NCI-H1694 treated with DMSO at 0.1 percent for 48 hours (cell line): ENCODE results near the gene XYLT2.
"Not testable (repeated sequence)": the region's sequence is repeated elsewhere in the genome, so short reads cannot be mapped to it uniquely, and the experiment has no call there.

Source experiments
- DNase-seq: peaks from one replicate; lab custom pipeline; 2025; lab: John Stamatoyannopoulos, UW

Gene XYLT2

DNA sequence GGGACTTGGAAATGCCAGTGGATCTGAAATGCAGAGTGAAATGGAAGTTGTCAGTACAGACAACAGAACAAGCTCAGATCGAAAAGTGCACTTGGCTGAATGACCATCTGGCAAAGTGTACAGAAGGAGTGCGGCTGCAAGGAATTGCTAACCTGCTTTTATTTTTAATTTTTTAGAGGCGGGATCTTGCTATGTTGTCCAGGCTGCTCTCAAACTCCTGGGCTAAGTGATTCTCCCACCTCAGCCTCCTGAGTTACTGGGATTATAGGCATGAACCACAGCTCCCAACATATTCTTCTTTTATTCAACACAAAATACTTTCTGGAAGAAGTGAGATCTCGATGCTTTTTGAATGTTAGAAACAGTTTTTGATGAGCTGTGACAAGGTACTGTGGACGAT, 47.8 kb downstream of the XYLT2 start:
- no peak for DNase-seq

DNA sequence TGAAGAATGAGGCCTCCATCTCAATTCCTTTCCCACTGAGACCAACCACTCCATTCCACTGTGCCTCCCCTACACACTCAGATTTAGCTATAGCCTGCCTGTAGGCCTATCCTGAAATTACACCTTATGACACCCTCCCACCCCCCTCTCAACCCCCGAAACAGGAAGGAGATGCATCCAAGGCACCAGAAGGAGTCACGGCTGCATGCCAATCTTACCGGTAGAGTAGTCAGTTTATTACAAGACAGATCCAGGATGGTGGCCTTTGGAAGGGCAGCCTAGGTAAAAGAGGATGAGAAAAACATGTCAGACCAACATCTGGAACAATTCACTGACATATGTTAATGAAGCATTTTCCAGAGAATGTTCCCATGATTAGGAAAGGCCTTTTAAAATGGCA, 48.8 kb downstream of the XYLT2 start:
- no peak for DNase-seq

DNA sequence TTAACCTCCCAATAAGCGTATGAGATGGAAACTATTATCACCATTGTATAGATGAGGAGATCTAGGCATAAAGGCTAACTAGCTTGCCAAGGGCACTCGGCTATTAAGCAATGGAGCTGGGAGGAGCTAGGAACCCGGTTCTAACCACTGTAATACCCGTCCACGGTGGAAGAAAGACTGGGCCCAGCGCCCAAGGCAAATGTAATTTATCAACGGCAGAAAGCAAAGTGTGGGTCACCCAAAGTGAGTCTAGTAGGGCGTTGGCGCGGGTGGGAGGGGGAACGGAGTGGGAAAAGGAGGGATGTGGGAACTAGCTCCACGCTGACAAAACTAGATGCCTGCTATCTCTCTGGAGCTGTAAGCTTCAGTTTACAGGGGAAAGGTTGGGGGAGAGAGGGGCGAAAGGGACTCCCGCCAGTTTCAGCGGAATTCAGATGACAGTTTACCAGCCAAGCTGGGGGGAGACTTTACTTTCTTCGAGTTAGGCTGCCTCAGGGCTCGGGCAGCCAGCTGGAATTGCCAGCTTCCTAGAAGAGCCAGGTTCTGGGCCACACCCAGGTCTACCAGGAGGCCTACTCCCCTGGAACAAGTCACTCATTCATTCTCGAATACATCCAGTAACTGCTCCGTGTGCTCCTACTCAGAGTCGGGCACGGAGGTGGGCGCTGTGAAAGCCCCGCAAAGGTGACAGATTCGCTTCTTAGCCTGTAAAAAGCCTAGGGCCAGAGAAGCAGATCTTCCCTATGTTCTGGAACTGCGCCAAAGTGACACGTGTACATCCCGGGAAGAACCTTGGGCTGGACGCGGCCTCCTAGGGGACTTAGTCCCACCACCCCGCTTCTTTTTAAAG, 50.6 kb downstream of the XYLT2 start:
- DNase-seq, result no peak

DNA sequence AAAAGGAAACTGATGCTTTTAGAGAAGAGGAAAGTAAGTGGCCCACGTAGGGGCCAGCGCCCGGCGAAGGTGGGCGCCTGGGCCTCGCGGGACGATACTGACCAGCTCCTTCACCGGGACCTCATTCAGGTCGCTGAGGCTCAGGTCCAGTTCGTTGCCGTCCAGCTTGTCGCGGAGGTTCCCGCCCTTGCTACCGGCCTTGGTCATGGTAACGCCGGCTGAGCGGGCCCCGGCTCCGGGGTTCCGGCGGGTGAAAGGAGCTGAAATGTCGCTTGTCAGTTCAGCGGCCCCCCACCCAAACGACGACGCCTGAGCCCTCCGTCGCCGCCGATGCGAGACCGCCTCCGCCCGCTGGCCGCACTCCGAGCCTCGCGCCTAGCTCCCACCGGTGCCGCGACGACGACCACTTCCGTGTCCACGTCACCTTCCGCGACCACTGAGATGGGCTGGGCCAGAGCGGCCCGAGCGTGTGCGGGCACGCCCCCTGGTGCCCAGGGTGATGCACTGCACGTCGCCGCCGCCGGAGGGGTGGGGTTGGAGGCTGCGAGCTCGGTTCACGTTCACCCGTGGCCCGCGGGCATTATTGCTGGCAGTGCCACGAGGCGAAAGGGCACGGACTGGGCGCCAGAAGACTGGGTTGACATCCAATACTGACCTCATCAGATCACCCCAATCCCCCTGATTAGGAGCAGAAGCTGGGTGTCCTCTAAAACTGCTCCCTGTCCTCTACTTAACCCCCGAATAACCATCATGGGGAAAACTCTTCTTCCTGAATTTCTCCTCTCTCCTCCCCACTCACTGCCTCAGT, 51.4 kb downstream of the XYLT2 start, which contains the start of gene LRRC59:
Gene LRRC59, minus strand, starts transcription at position 413 of the 808 bp plus-strand sequence. Its CDS starts 206 bp downstream, at position 207.
- DNase-seq, result peak; percentile 56

DNA sequence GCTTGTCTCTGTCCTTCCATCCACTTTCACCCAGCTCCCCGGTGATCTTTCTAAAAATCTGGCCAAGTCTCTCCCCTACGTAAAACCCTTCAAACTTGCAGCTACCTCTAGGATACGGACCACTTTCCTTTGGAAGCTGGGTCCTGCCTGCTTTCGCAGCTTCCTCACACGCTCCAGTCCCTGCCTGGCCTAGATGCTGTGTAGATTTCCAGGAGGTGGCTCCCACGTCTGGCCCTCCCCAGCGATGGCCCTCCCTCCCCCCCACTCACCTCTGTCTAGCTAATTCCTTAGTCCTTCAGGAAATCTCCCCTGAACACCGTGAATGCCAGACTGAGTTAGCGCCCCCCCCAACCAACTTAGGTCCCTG, 52.0 kb downstream of the XYLT2 start:
- no peak for DNase-seq

DNA sequence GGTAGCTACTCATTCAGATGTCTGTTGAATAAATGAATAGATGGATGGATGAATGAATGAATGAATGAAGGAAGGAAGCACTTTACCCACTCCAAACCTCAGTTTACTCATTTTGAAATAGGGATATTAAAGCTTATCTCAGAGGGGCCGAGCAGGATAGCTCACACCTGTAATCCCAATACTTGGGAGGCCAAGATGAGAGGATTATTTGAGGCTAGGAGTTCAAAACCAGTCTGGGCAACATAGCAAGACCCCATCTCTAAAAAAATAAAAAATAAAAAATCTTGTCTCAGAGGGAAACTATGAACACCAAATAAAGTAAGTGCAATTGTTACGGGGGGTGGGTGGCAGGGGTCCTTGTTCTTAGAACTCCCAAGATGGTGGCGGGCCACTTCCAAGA, 52.7 kb downstream of the XYLT2 start:
- DNase-seq, result not testable (repeated sequence)

DNA sequence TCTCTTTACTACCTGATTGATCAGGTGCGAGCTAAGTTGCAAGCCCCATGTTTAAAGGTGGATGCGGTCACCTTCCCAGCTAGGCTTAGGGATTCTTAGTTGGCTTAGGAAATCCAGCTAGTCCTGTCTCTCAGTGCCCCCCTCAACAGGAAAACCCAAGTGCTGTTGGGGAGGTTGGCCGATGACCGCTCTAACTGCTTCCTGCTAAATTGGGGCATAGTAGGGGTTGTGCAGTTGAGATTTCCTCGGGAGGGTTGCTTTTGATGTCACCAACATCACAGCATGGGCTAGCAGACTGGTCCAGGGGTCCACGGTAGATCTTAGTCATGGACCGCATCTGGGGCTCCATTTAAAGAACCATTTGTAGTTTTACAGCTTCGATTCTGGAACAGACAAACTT, 53.7 kb downstream of the XYLT2 start:
- DNase-seq, result not testable (repeated sequence)

DNA sequence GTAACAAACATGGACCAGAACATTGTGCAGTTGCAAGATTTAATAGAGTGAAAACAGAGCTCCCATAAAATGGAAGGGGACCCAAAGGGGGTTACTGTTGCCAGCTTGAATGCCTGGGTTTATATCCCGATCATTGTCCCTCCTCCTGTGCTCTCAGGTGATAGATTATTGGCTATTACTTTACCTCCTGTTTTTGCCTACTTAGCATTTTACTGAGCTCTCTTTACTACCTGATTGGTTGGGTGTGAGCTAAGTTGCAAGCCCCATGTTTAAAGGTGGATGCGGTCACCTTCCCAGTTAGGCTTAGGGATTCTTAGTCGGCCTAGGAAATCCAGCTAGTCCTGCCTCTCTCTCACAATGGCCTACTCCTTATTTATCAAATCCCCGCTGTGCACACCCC, 59.4 kb downstream of the XYLT2 start:
- not testable (repeated sequence) for DNase-seq

DNA sequence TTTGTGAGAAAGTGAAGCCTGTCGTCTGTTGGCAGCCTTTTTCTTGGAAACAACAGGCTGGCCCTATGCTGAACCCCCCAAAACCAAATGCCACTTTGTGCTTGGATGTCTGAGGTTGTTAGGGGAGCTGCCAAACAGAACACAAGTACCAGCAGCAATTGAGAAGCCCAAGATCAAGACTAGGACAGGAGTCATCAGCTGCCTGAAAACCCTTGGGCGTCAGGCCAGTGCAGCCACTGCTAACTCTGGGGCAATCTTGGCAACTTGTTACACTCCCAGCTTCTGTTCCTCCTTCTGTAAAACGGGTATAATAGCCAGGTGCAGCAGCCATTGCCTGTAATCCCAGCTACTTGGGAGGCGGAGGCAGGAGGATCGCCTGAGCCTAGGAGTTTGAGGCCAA, 60.7 kb downstream of the XYLT2 start:
- no peak for DNase-seq

DNA sequence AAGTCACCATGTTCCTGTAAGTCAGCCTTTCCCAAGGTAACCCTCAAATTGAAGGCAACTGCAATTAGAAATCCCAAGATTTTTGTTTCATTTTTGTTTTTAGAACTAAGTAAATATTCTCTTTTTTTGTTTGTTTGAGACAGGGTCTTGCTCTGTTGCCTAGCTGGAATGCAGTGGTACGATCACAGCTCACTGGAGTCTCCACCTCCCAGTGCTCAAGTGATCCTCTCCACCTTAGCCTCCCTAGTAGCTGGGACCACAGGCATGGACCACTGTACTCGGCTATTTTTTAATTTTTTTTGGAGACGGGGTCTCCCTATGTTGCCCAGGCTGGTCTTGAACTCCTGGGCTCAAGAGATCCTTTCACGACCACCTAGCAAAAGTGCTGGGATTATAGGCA, 62.0 kb downstream of the XYLT2 start:
- DNase-seq, result no peak
